ENCODE results near the gene SERINC5. TPM values are rescaled to one million over a fixed set of nuclear protein-coding genes. Genes with fewer than 3 reads are reported as not detected.
A peak's percentile ranks its signal among the peaks of the same experiment; 100 is the strongest.
"Not testable (repeated sequence)": the region's sequence is repeated elsewhere in the genome, so short reads cannot be mapped to it uniquely, and the experiment has no call there.

The SERINC5 gene
- total RNA-seq, 1 donor from 2014 or later: 21.2 TPM

DNA sequence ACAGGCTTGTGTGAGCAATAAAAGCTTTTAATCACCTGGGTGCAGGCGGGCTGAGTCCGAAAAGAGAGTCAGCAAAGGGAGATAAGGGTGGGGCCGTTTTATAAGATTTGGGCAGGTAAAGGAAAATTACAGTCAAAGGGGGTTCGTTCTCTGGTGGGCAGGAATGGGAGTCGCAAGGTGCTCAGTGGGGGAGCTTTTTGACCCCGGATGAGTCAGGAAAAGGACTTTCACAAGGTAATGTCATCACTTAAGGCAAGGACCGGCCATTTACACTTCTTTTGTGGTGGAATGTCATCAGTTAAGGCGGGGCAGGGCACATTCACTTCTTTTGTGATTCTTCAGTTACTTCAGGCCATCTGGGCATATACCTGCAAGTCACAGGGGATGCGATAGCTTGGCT, 70.3 kb downstream of the SERINC5 start:
- H3K27me3 Mint-ChIP-seq (ENCODE audit: insufficient read depth); H3K9me3 Mint-ChIP-seq; DNase-seq (ENCODE audit: low spot score); H3K36me3 Mint-ChIP-seq (ENCODE audit: low read depth); intact Hi-C loops (cut with micrococcal nuclease): not testable (repeated sequence)
- peaks cover 92% of the 10 kb centered on the region for H3K4me1 Mint-ChIP-seq (ENCODE audit: low read depth)
- peak overlapping the region; percentile 80 for H3K27ac Mint-ChIP-seq
- H3K4me3 Mint-ChIP-seq: peak overlapping the region; percentile 51

GRCh38 chr5:80185095-80185494, 70.8 kb downstream of the SERINC5 start:
- DNase-seq (ENCODE audit: low spot score): no peak
- intact Hi-C loops (cut with micrococcal nuclease): no loop called here

GRCh38 chr5:80184235-80185023, 71.4 kb downstream of the SERINC5 start:
- Mint-ChIP-seq H3K27me3 (ENCODE audit: insufficient read depth) (no peaks in the 10 kb centered on the region), H3K36me3 (ENCODE audit: low read depth) (peaks cover 10% of the 10 kb centered on the region), H3K4me1 (ENCODE audit: low read depth) (peaks cover 90% of the 10 kb centered on the region), H3K9me3 (no peaks in the 10 kb centered on the region), H3K27ac (peak overlapping the region; percentile 80), H3K4me3 (peak overlapping the region; percentile 51)
- no peak for DNase-seq (ENCODE audit: low spot score)
- intact Hi-C loops (cut with micrococcal nuclease): no loop called here

More at GRCh38 chr5:80185095-80185494, 70.8 kb downstream of the SERINC5 start:
- Mint-ChIP-seq H3K36me3 (ENCODE audit: low read depth) (peaks cover 10% of the 10 kb centered on the region), H3K4me3 (peak overlapping the region; percentile 51), H3K4me1 (ENCODE audit: low read depth) (peaks cover 92% of the 10 kb centered on the region), H3K9me3 (no peaks in the 10 kb centered on the region), H3K27me3 (ENCODE audit: insufficient read depth) (no peaks in the 10 kb centered on the region), H3K27ac (peak overlapping the region; percentile 80)

- intact Hi-C loops (cut with micrococcal nuclease): loop anchor here (2.0 kb wide), 1 partner anchor 57 kb away; no protein-coding TSS in a partner anchor
- peak overlapping the region; percentile 80 for H3K27ac Mint-ChIP-seq
- H3K27me3 Mint-ChIP-seq (ENCODE audit: insufficient read depth); DNase-seq (ENCODE audit: low spot score); H3K9me3 Mint-ChIP-seq; H3K36me3 Mint-ChIP-seq (ENCODE audit: low read depth): not testable (repeated sequence)
- peaks cover 83% of the 10 kb centered on the region for H3K4me1 Mint-ChIP-seq (ENCODE audit: low read depth)
- peak overlapping the region; percentile 32 for H3K4me3 Mint-ChIP-seq
These were observed 72.1 kb downstream of the SERINC5 start for GRCh38 chr5:80183728-80184234.

DNA sequence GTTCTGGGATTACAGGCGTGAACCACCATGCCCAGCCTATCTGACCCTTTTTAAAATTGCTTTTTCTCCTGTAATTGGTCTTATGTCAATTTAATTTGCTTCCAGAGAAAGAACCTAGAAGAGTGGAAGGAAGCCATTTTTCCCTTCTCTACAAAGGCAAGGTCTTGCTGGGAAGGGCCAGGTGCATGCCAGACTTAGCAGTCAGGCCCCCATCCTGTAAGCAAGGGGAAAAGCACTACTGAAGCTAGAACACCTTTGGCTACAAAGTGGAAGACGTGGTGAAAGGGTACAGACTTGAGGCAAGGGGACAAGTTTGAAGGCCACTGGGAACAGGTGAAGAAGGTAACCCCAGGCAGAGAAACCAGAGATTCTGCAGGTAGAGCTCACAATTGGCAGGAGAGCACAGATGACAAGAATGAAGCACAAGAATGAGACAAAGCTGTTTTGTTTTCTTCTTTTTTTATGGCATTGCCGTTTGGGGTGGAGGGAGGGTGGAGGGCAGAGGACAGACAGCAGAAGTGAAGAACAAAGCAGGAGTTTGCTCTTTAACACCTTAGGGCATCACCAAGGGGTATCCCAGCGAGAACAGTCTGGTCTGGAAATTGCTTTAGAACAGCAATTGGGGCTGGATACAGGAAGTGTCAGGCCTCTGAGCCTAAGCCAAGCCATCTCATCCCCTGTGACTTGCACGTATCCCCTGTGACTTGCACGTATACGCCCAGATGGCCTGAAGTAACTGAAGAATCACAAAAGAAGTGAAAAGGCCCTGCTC, 72.9 kb downstream of the SERINC5 start:
- no peak for DNase-seq (ENCODE audit: low spot score)
- Mint-ChIP-seq H3K36me3 (ENCODE audit: low read depth) (peaks cover 10% of the 10 kb centered on the region), H3K4me3 (peak overlapping the region; percentile 32), H3K27me3 (ENCODE audit: insufficient read depth) (no peaks in the 10 kb centered on the region), H3K9me3 (no peaks in the 10 kb centered on the region), H3K27ac (peak overlapping the region; percentile 80), H3K4me1 (ENCODE audit: low read depth) (peaks cover 78% of the 10 kb centered on the region)
- intact Hi-C loops (cut with micrococcal nuclease): loop anchor here (2.0 kb wide), 1 partner anchor 56 kb away; no protein-coding TSS in a partner anchor

GRCh38 chr5:80181618-80182211, 74.1 kb downstream of the SERINC5 start:
- H3K36me3 Mint-ChIP-seq (ENCODE audit: low read depth): peaks cover 16% of the 10 kb centered on the region
- peak overlapping the region; percentile 62 for H3K4me3 Mint-ChIP-seq
- H3K4me1 Mint-ChIP-seq (ENCODE audit: low read depth): peaks cover 68% of the 10 kb centered on the region
- DNase-seq (ENCODE audit: low spot score): peak; percentile 41
- H3K9me3 Mint-ChIP-seq: no peaks in the 10 kb centered on the region
- peak overlapping the region; percentile 85 for H3K27ac Mint-ChIP-seq
- H3K27me3 Mint-ChIP-seq (ENCODE audit: insufficient read depth): no peaks in the 10 kb centered on the region
- intact Hi-C loops (cut with micrococcal nuclease): loop anchor here (2.0 kb wide), 1 partner anchor 55 kb away; no protein-coding TSS in a partner anchor

DNA sequence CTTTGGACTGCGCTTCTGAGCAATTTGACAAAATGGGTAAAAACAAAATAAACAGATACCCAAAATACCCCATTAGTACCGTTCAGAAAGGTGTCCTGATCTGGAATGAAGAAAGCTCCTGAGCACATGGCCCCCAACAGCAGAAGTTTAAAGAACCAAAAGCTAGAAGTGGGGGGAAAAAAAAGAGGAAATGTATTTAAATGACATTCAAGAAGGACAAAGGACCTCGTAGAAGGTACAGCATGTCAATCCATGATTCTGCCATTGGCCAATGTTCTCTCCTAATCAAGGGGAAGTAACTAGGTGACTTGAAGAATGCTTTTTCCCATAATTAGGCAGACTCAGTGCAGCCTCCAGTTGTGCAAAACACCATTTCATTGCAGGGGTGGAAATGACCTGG, 78.6 kb downstream of the SERINC5 start:
- H3K27ac Mint-ChIP-seq: no peak overlapping the region
- intact Hi-C loops (cut with micrococcal nuclease): no loop called here
- H3K27me3 Mint-ChIP-seq (ENCODE audit: insufficient read depth): no peaks in the 10 kb centered on the region
- DNase-seq (ENCODE audit: low spot score): no peak
- H3K36me3 Mint-ChIP-seq (ENCODE audit: low read depth): peaks cover 31% of the 10 kb centered on the region
- no peak overlapping the region for H3K4me3 Mint-ChIP-seq
- no peaks in the 10 kb centered on the region for H3K9me3 Mint-ChIP-seq
- H3K4me1 Mint-ChIP-seq (ENCODE audit: low read depth): peaks cover 25% of the 10 kb centered on the region

- Mint-ChIP-seq H3K36me3 (ENCODE audit: low read depth) (peaks cover 30% of the 10 kb centered on the region), H3K9me3 (no peaks in the 10 kb centered on the region), H3K27me3 (ENCODE audit: insufficient read depth) (no peaks in the 10 kb centered on the region), H3K4me3 (no peak overlapping the region), H3K4me1 (ENCODE audit: low read depth) (peaks cover 6% of the 10 kb centered on the region), H3K27ac (no peak overlapping the region)
- no peak for DNase-seq (ENCODE audit: low spot score)
- intact Hi-C loops (cut with micrococcal nuclease): no loop called here
These were observed 80.5 kb downstream of the SERINC5 start for GRCh38 chr5:80175337-80175736.

DNA sequence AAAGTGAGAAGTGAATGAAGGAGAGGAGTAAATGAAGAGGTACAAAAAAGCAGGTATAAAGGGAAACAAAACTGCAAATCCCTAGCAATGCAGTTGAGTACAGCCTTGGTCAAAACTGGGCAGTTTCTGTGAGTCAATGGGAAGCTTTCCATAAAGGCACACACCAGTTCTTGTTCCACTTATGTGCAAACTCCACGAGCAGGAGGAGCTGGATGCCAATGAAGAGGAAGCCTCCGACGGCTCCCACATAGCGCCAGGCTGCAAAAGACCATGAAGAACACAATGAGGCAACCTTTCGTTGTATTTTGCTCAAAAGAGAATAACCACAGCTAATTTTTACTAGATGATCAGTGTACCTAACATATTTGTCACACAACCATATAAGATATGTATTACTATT, 81.1 kb downstream of the SERINC5 start:
- DNase-seq (ENCODE audit: low spot score): no peak
- H3K4me1 Mint-ChIP-seq (ENCODE audit: low read depth): peaks cover under 1% of the 10 kb centered on the region
- no peak overlapping the region for H3K4me3 Mint-ChIP-seq
- H3K9me3 Mint-ChIP-seq: no peaks in the 10 kb centered on the region
- peaks cover 35% of the 10 kb centered on the region for H3K36me3 Mint-ChIP-seq (ENCODE audit: low read depth)
- intact Hi-C loops (cut with micrococcal nuclease): no loop called here
- no peaks in the 10 kb centered on the region for H3K27me3 Mint-ChIP-seq (ENCODE audit: insufficient read depth)
- no peak overlapping the region for H3K27ac Mint-ChIP-seq

GRCh38 chr5:80172067-80172695, 83.7 kb downstream of the SERINC5 start:
- Mint-ChIP-seq H3K4me1 (ENCODE audit: low read depth) (no peaks in the 10 kb centered on the region), H3K9me3 (no peaks in the 10 kb centered on the region), H3K27ac (no peak overlapping the region), H3K36me3 (ENCODE audit: low read depth) (peaks cover 39% of the 10 kb centered on the region), H3K4me3 (no peak overlapping the region), H3K27me3 (ENCODE audit: insufficient read depth) (no peaks in the 10 kb centered on the region)
- DNase-seq (ENCODE audit: low spot score): no peak
- intact Hi-C loops (cut with micrococcal nuclease): no loop called here

GRCh38 chr5:80170117-80170535, 85.7 kb downstream of the SERINC5 start:
- Mint-ChIP-seq H3K9me3 (no peaks in the 10 kb centered on the region), H3K4me3 (no peak overlapping the region), H3K36me3 (ENCODE audit: low read depth) (peaks cover 51% of the 10 kb centered on the region), H3K27me3 (ENCODE audit: insufficient read depth) (no peaks in the 10 kb centered on the region), H3K4me1 (ENCODE audit: low read depth) (no peaks in the 10 kb centered on the region), H3K27ac (no peak overlapping the region)
- intact Hi-C loops (cut with micrococcal nuclease): no loop called here
- no peak for DNase-seq (ENCODE audit: low spot score)

DNA sequence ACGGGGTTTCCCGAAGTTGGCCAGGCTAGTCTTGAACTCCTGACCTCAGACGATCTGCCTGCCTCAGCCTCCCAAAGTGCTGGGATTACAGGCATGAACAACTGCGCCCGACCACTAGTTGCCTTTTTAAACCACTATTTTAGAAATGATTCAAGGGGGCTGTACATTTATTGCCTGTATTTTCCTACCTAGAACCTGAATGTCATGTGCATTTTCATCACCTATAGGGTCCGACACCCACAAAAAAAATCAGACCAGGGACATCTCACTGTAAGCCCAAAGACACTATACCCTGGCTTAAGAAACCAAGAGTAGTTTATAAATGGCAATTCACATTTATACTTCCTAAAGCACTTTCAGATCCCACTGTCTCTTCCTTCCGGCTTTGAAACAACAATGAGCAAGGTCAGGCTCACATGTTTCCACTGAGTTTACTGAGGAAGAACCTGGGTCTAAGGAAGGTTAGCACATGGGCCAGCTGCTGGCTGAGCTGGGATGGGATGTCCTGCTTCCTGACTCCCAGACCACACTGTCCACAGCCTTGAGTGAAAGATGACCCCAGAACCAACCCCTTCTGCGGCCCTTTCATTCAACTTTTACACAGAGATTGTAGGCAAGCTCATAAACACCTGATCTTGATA, 87.3 kb downstream of the SERINC5 start:
- no peaks in the 10 kb centered on the region for H3K27me3 Mint-ChIP-seq (ENCODE audit: insufficient read depth)
- no peak overlapping the region for H3K27ac Mint-ChIP-seq
- no peak overlapping the region for H3K4me3 Mint-ChIP-seq
- H3K4me1 Mint-ChIP-seq (ENCODE audit: low read depth): no peaks in the 10 kb centered on the region
- intact Hi-C loops (cut with micrococcal nuclease): no loop called here
- H3K36me3 Mint-ChIP-seq (ENCODE audit: low read depth): peaks cover 51% of the 10 kb centered on the region
- no peak for DNase-seq (ENCODE audit: low spot score)
- no peaks in the 10 kb centered on the region for H3K9me3 Mint-ChIP-seq

All from activated T-helper 1 cell treated with anti-CD3 and anti-CD28 coated beads, Interleukin-12 subunit alpha, Interleukin-12 subunit beta, Interleukin-2, Interleukin-4 antibody, amounts not matched to agents 30 ng/mL and 10 ng/mL and 1 ng/mL, durations not matched to agents 14 hours and 24 hours and 36 hours (primary cell).